Suppressor macrophage treated with lipopolysaccharide for 1 hour (primary cell): Measurements from ENCODE around the gene STARD3.

Source experiments
- DNase-seq, 3 donors: peaks; one replicate each; pipeline ENCODE4 v3.0.0-alpha.2; 2020 to 2022

The STARD3 gene

GRCh38 chr17:39660397-39661385 is 23.7 kb downstream of the STARD3 start:
- DNase-seq, result no peak

GRCh38 chr17:39661744-39662541 is 25.0 kb downstream of the STARD3 start:
- no peak for DNase-seq

- DNase-seq, result no peak
Measured at GRCh38 chr17:39662551-39663339, 25.8 kb downstream of the STARD3 start.

DNA sequence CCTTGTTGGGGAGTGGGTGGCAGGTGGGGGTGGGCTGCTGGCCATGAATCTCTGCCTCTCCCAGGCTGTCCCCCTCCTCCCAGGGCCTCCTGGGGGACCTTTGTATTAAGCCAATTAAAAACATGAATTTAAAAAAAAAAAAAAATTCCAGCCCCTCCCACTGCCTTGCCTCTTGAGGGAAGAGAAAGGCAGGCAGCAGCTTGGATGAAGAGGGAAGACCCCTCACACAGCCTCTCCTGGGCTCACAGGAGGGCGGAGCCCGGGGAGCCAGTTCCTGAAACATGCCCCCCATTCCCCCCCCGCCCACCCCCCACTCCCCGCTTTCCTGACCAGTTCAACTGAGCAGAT is 26.4 kb downstream of the STARD3 start:
- no peak for DNase-seq

GRCh38 chr17:39663688-39664580 is 27.0 kb downstream of the STARD3 start:
- DNase-seq, result no peak

GRCh38 chr17:39664581-39665561 is 27.9 kb downstream of the STARD3 start, which contains the start of gene TCAP:
Gene TCAP, plus strand, starts transcription at chr17:39665349. Its CDS starts 11 bp downstream, at chr17:39665360.
- DNase-seq, result no peak

DNA sequence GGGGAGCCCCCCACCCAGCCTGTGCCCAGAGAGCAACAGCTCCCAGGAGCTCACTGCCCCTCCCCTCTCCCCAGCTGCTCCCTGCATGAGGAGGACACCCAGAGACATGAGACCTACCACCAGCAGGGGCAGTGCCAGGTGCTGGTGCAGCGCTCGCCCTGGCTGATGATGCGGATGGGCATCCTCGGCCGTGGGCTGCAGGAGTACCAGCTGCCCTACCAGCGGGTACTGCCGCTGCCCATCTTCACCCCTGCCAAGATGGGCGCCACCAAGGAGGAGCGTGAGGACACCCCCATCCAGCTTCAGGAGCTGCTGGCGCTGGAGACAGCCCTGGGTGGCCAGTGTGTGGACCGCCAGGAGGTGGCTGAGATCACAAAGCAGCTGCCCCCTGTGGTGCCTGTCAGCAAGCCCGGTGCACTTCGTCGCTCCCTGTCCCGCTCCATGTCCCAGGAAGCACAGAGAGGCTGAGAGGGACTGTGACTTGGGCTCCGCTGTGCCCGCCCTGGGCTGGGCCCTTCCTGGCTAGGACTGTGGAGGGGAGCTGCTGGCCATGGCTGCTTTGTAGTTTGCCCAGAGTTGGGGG is 28.8 kb downstream of the STARD3 start:
- no peak for DNase-seq

- no peak for DNase-seq
Measured at GRCh38 chr17:39666231-39666600, 29.3 kb downstream of the STARD3 start.

- DNase-seq, result no peak
Measured at GRCh38 chr17:39666601-39667261, 29.8 kb downstream of the STARD3 start.

DNA sequence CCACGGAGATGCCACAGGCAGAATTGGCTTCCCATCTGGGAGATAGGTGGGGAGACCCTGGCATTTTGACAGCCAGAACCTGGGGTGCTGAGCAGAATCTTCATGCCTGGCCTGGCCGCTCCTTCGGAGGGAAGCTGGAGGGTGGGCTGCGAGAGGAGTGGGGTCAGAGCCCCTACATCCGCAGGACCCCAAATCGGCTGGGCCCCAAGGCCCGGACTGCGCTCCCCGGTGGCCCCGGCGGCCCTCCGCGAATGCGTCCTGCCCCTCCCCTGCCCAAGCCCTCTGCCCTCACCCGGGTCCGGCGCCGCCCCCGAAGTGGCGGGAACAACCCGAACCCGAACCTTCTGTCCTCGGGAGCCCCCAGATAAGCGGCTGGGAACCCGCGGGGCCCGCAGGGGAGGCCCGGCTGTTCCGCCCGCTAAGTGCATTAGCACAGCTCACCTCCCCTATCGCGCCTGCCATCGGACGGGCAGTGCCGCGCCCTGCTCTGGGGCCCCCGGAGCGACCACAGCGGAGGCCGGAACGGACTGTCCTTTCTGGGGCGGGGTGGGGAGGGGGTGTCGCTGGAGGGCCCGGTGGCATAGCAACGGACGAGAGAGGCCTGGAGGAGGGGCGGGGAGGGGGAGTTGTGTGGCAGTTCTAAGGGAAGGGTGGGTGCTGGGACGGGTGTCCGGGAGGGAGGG is 30.5 kb downstream of the STARD3 start:
- DNase-seq, result no peak

GRCh38 chr17:39667945-39668924 is 31.3 kb downstream of the STARD3 start, which contains the start of gene PNMT:
Gene PNMT, plus strand, starts transcription at chr17:39668453. Its CDS starts 23 bp downstream, at chr17:39668476.
- DNase-seq, result peak; percentile 62 to 86 (median 66)

- DNase-seq, result no peak
Measured at GRCh38 chr17:39669897-39670735, 33.2 kb downstream of the STARD3 start.

- DNase-seq, result no peak
Measured at GRCh38 chr17:39670746-39671145, 33.8 kb downstream of the STARD3 start.

- peak in 2 of 3 donors; percentile 38 to 56 for DNase-seq
Measured at GRCh38 chr17:39671651-39672521, 34.9 kb downstream of the STARD3 start.

DNA sequence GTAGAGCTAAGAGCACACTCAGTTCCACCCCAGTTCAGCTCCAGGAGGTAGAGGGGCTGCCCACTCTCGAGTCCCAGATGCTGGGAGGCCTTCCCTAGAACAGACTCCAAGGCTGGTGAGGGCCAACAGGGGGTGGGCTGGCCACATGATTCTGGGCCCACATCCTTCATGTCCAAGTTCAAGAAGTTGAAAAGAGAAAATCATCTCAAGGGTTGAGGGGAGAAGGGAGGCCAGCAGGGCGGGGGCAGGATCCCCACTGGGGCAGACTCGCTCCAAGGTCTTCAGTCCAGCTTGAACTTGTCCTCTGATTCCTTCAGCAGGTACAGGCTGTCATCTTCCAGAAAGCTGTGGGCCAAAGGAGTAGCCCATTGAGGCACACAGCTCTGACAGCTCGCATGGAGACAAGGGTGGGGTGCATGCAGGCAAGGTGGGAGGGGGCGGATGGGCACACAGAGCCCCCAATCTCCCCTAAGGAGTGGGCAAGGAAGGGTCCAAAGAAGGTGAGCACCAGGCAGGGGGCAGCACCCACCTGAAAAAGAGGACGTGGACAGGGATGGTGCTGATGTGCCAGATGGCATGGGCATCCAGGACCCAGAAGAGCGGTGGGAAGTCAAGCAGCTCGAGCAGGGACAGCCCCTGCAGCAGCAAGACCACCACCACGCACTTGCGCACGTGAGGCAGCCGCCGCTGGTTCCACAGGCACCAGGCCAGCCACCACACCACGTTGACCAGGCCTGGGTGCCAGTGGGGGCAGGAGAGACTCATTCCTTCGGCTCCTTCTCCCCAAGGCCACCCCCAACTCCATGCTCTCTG is 35.8 kb downstream of the STARD3 start:
- no peak for DNase-seq
